WTC11 (cell line): Measurements from ENCODE around the gene EFNA5. TPM values are rescaled to one million over a fixed set of nuclear protein-coding genes. Genes with fewer than 3 reads are reported as not detected.

Experiments
- ATAC-seq: fragments of 200-7000 bp; cut with Tn5 transposase; 2 replicates; pipeline ENCODE4 v1.10.0; 2021; ENCODE audit warnings: mild to moderate bottlenecking, moderate library complexity
- CTCF ChIA-PET: fragments of 300-600 bp; sonication (Branson Sonifier 250); formaldehyde crosslinking; loops from one replicate; lab custom pipeline; 2021; ENCODE audit warnings: antibody characterized with exemption; lab: Charles Lee
- POLR2A ChIA-PET: fragments of 350-600 bp; sonication (Branson Sonifier 250); formaldehyde crosslinking; loops from one replicate; lab custom pipeline; 2021; ENCODE audit warnings: antibody characterized with exemption; lab: Charles Lee
- DNase-seq: peaks from one replicate; pipeline ENCODE4 v3.0.0; 2021; ENCODE audit warnings: low spot score
- H3K27ac Mint-ChIP-seq: 2 replicates; pipeline ENCODE4 v1.8.0; 2021; ENCODE audit warnings: mixed read lengths
- H3K27me3 Mint-ChIP-seq: 2 replicates; pipeline ENCODE4 v1.8.0; 2021; ENCODE audit warnings: low read depth, mild to moderate bottlenecking, moderate library complexity, mixed read lengths
- H3K36me3 Mint-ChIP-seq: 2 replicates; pipeline ENCODE4 v1.8.0; 2021; ENCODE audit warnings: mixed read lengths
- H3K4me1 Mint-ChIP-seq: 2 replicates; pipeline ENCODE4 v1.8.0; 2022; ENCODE audit warnings: mixed read lengths
- H3K4me3 Mint-ChIP-seq: 2 replicates; pipeline ENCODE4 v1.8.0; 2021; ENCODE audit warnings: mild to moderate bottlenecking, moderate library complexity, mixed read lengths
- H3K9me3 Mint-ChIP-seq: 2 replicates; pipeline ENCODE4 v1.8.0; 2021; ENCODE audit warnings: mixed read lengths
- AFF4 ChIP-seq: sonication (generic); formaldehyde crosslinking; IDR thresholded peaks from 2 replicates; pipeline ENCODE4 v1.8.1; 2023; ENCODE audit warnings: mild to moderate bottlenecking, missing genetic modification reagents, borderline replicate concordance
- ATF1 ChIP-seq: sonication (generic); formaldehyde crosslinking; IDR thresholded peaks from 2 replicates; pipeline ENCODE4 v1.8.1; 2023; ENCODE audit warnings: mild to moderate bottlenecking, moderate library complexity, missing genetic modification reagents
- EMX1 ChIP-seq: fragments of 250-450 bp; sonication (Bioruptor Pico); IDR thresholded peaks from 2 replicates; pipeline ENCODE4 v1.8.0; 2021; ENCODE audit warnings: mild to moderate bottlenecking
- ESRRA ChIP-seq: sonication (generic); formaldehyde crosslinking; IDR thresholded peaks from 2 replicates; pipeline ENCODE4 v1.8.1; 2022; ENCODE audit warnings: mild to moderate bottlenecking, missing genetic modification reagents, borderline replicate concordance
- FOXJ3 ChIP-seq: sonication (generic); formaldehyde crosslinking; IDR thresholded peaks from 2 replicates; pipeline ENCODE4 v1.9.0; 2021; ENCODE audit warnings: missing genetic modification reagents, mild to moderate bottlenecking, borderline replicate concordance
- FOXP1 ChIP-seq: sonication (generic); formaldehyde crosslinking; IDR thresholded peaks from 2 replicates; pipeline ENCODE4 v1.8.0; 2022; ENCODE audit warnings: missing genetic modification reagents, mild to moderate bottlenecking, moderate library complexity, borderline replicate concordance
- GRHL2 ChIP-seq: fragments of 250-450 bp; sonication (Bioruptor Pico); IDR thresholded peaks from 2 replicates; pipeline ENCODE4 v1.8.0; 2022; ENCODE audit warnings: mild to moderate bottlenecking, moderate library complexity; ENCODE audit not compliant: insufficient replicate concordance, severe bottlenecking
- GTF2I ChIP-seq: fragments of 250-450 bp; sonication (Bioruptor Pico); conservative IDR thresholded peaks from 2 replicates; pipeline ENCODE4 v1.4.0; 2021; ENCODE audit warnings: mild to moderate bottlenecking
- HMGXB4 ChIP-seq: sonication (generic); formaldehyde crosslinking; IDR thresholded peaks from 2 replicates; pipeline ENCODE4 v1.8.1; 2023; ENCODE audit warnings: mild to moderate bottlenecking, moderate library complexity, missing genetic modification reagents
- IRF1 ChIP-seq: sonication (generic); formaldehyde crosslinking; IDR thresholded peaks from 2 replicates; pipeline ENCODE4 v1.8.0; 2023; ENCODE audit warnings: missing genetic modification reagents
- KAT7 ChIP-seq: sonication (generic); formaldehyde crosslinking; IDR thresholded peaks from 2 replicates; pipeline ENCODE4 v1.8.1; 2023; ENCODE audit warnings: missing genetic modification reagents, mild to moderate bottlenecking, borderline replicate concordance
- MXD4 ChIP-seq: fragments of 250-450 bp; sonication (Bioruptor Pico); IDR thresholded peaks from 2 replicates; pipeline ENCODE4 v1.8.0; 2021; ENCODE audit warnings: mild to moderate bottlenecking, moderate library complexity, borderline replicate concordance
- MYBL2 ChIP-seq: sonication (generic); formaldehyde crosslinking; IDR thresholded peaks from 2 replicates; pipeline ENCODE4 v1.8.1; 2023; ENCODE audit warnings: mild to moderate bottlenecking, moderate library complexity, missing genetic modification reagents
- NFYB ChIP-seq: sonication (generic); formaldehyde crosslinking; conservative IDR thresholded peaks from 2 replicates; pipeline ENCODE4 v1.8.0; 2022; ENCODE audit warnings: low read depth, missing genetic modification reagents
- NR3C1 ChIP-seq: sonication (generic); formaldehyde crosslinking; conservative IDR thresholded peaks from 2 replicates; pipeline ENCODE4 v1.8.1; 2023; ENCODE audit warnings: low read depth, mild to moderate bottlenecking, missing genetic modification reagents
- SMAD4 ChIP-seq: sonication (generic); formaldehyde crosslinking; IDR thresholded peaks from 2 replicates; pipeline ENCODE4 v1.8.0; 2022; ENCODE audit warnings: mild to moderate bottlenecking, missing genetic modification reagents
- ZNF263 ChIP-seq: sonication (generic); formaldehyde crosslinking; IDR thresholded peaks from 2 replicates; pipeline ENCODE4 v1.8.1; 2022; ENCODE audit warnings: low read depth, mild to moderate bottlenecking, moderate library complexity, missing genetic modification reagents
- ZNF416 ChIP-seq: fragments of 250-450 bp; sonication (Bioruptor Pico); IDR thresholded peaks from 2 replicates; pipeline ENCODE4 v1.9.0; 2021; ENCODE audit warnings: mild to moderate bottlenecking, inconsistent platforms
- ZNF671 ChIP-seq: fragments of 250-450 bp; sonication (Bioruptor Pico); IDR thresholded peaks from 2 replicates; pipeline ENCODE4 v1.8.0; 2021; ENCODE audit warnings: mild to moderate bottlenecking
- total RNA-seq: library from RNA; stranded (reverse); gene quantifications from 3 replicates; pipeline ENCODE4 v1.2.3, GENCODE V29; 2021
- TF ChIP-seq, protein P1 (sequence below): sonication (generic); formaldehyde crosslinking; conservative IDR thresholded peaks from 2 replicates; pipeline ENCODE4 v1.8.1; 2023; ENCODE audit warnings: mild to moderate bottlenecking, low read depth, missing genetic modification reagents, moderate library complexity
- TF ChIP-seq, protein P2 (sequence below): sonication (generic); formaldehyde crosslinking; IDR thresholded peaks from 2 replicates; pipeline ENCODE4 v1.8.1; 2022; ENCODE audit warnings: mild to moderate bottlenecking, missing genetic modification reagents, moderate library complexity, borderline replicate concordance
- TF ChIP-seq, protein P3 (sequence below): sonication (generic); formaldehyde crosslinking; IDR thresholded peaks from 2 replicates; pipeline ENCODE4 v1.8.0; 2022; ENCODE audit warnings: mild to moderate bottlenecking, missing genetic modification reagents

Gene EFNA5
- total RNA-seq, 1 experiment from 2014 or later = 17.4 TPM

GRCh38 chr5:107444300-107444699, 226.4 kb downstream of the EFNA5 start (continued):
- TF ChIP-seq AFF4 (CRISPR knock-in tag) = no peak
- TF ChIP-seq IRF1 (CRISPR knock-in tag) = no peak
- TF ChIP-seq, protein P1, sequence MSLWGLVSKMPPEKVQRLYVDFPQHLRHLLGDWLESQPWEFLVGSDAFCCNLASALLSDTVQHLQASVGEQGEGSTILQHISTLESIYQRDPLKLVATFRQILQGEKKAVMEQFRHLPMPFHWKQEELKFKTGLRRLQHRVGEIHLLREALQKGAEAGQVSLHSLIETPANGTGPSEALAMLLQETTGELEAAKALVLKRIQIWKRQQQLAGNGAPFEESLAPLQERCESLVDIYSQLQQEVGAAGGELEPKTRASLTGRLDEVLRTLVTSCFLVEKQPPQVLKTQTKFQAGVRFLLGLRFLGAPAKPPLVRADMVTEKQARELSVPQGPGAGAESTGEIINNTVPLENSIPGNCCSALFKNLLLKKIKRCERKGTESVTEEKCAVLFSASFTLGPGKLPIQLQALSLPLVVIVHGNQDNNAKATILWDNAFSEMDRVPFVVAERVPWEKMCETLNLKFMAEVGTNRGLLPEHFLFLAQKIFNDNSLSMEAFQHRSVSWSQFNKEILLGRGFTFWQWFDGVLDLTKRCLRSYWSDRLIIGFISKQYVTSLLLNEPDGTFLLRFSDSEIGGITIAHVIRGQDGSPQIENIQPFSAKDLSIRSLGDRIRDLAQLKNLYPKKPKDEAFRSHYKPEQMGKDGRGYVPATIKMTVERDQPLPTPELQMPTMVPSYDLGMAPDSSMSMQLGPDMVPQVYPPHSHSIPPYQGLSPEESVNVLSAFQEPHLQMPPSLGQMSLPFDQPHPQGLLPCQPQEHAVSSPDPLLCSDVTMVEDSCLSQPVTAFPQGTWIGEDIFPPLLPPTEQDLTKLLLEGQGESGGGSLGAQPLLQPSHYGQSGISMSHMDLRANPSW = no peak
- no peak for TF ChIP-seq ZNF263 (CRISPR knock-in tag)
- no peak for TF ChIP-seq MYBL2 (CRISPR knock-in tag)
- no peak for TF ChIP-seq SMAD4
- no peak for TF ChIP-seq FOXP1 (CRISPR knock-in tag)
- no peak for TF ChIP-seq ATF1 (CRISPR knock-in tag)
- TF ChIP-seq NFYB (CRISPR knock-in tag) = no peak
- TF ChIP-seq EMX1 = no peak
- TF ChIP-seq FOXJ3 = no peak

GRCh38 chr5:107443897-107444296, 226.8 kb downstream of the EFNA5 start:
- Mint-ChIP-seq H3K4me3 (no peak overlapping the region), H3K9me3 (peaks cover 9% of the 10 kb centered on the region), H3K27me3 (no peaks in the 10 kb centered on the region), H3K27ac (no peak overlapping the region), H3K4me1 (peaks cover 21% of the 10 kb centered on the region), H3K36me3 (peaks cover 5% of the 10 kb centered on the region; the same call in 1 of the 2 replicates)
- ATAC-seq (no peak), DNase-seq (no peak)
- CTCF ChIA-PET = no interaction called here
- no peak for TF ChIP-seq MXD4 (CRISPR knock-in tag)
- TF ChIP-seq HMGXB4 (CRISPR knock-in tag) = no peak
- TF ChIP-seq ZNF416 = no peak
- no peak for TF ChIP-seq GTF2I (CRISPR knock-in tag)
- TF ChIP-seq GRHL2 (CRISPR knock-in tag) = no peak
- no peak for TF ChIP-seq ESRRA (CRISPR knock-in tag)
- TF ChIP-seq, protein P2, sequence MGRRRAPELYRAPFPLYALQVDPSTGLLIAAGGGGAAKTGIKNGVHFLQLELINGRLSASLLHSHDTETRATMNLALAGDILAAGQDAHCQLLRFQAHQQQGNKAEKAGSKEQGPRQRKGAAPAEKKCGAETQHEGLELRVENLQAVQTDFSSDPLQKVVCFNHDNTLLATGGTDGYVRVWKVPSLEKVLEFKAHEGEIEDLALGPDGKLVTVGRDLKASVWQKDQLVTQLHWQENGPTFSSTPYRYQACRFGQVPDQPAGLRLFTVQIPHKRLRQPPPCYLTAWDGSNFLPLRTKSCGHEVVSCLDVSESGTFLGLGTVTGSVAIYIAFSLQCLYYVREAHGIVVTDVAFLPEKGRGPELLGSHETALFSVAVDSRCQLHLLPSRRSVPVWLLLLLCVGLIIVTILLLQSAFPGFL (CRISPR knock-in tag) = no peak
- TF ChIP-seq EMX1 = no peak
- no peak for TF ChIP-seq AFF4 (CRISPR knock-in tag)
- no peak for TF ChIP-seq FOXP1 (CRISPR knock-in tag)
- TF ChIP-seq, protein P3, sequence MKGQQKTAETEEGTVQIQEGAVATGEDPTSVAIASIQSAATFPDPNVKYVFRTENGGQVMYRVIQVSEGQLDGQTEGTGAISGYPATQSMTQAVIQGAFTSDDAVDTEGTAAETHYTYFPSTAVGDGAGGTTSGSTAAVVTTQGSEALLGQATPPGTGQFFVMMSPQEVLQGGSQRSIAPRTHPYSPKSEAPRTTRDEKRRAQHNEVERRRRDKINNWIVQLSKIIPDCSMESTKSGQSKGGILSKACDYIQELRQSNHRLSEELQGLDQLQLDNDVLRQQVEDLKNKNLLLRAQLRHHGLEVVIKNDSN (CRISPR knock-in tag) = no peak
- no peak for TF ChIP-seq NR3C1 (CRISPR knock-in tag)
- TF ChIP-seq ZNF671 (CRISPR knock-in tag) = no peak
- no peak for TF ChIP-seq KAT7
- POLR2A ChIA-PET = no interaction called here
